Spleen (tissue), 7 donors: ENCODE data around the gene COL16A1.

Source experiments
- POLR2A ChIP-seq, 3 donors: fragments of 450-650 bp; IDR thresholded peaks; one replicate each; pipeline ENCODE4 v1.5.1; 2017; ENCODE audit warnings: antibody characterized with exemption in 3 of 3, mild to moderate bottlenecking in 1 of 3
- TF ChIP-seq, protein P1 (sequence below), 11 experiments: fragments of 200-600 bp in 7 of 11; fragments of 450-650 bp in 4 of 11; sonication (generic) in 4 of 11; IDR thresholded peaks in 8 of 11; conservative IDR thresholded peaks in 3 of 11; 1 replicate in 7 of 11; 2 replicates in 4 of 11; pipeline versions ENCODE4 v1.4.0 to v1.8.0; 2016 to 2021; ENCODE audit warnings: antibody characterized with exemption in 11 of 11, inconsistent platforms in 4 of 11, mild to moderate bottlenecking in 1 of 11
- donor health status: DM: no; HTN: no; CAD: no; lungs with moderate emphysema.
- donor health status: DM: no; HTN: no; CAD: no.
- donor health status: DM: no; HTN: no; CAD: no.

DNA sequence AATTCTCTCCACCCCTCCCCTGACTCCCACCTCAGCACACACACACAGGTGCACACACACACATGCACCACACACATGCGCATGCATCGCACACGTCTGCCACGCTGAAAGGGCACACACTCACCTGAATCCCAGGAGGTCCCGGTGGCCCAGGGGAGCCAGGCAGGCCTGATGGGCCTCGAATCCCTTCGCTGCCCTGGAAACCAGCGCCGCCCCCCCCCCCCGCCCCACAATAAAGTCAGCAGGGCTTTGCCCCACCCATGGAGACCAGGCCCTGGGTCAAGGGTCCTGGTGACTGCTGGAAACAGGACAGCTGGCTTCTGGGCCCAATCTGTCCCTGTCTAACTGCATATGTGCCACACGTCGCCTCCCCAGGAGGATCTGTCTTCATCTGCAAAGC, 41.4 kb downstream of the COL16A1 start:
- no peak for TF ChIP-seq POLR2A (IDR thresholded peaks at IDR 0.05)
- TF ChIP-seq, protein P1, sequence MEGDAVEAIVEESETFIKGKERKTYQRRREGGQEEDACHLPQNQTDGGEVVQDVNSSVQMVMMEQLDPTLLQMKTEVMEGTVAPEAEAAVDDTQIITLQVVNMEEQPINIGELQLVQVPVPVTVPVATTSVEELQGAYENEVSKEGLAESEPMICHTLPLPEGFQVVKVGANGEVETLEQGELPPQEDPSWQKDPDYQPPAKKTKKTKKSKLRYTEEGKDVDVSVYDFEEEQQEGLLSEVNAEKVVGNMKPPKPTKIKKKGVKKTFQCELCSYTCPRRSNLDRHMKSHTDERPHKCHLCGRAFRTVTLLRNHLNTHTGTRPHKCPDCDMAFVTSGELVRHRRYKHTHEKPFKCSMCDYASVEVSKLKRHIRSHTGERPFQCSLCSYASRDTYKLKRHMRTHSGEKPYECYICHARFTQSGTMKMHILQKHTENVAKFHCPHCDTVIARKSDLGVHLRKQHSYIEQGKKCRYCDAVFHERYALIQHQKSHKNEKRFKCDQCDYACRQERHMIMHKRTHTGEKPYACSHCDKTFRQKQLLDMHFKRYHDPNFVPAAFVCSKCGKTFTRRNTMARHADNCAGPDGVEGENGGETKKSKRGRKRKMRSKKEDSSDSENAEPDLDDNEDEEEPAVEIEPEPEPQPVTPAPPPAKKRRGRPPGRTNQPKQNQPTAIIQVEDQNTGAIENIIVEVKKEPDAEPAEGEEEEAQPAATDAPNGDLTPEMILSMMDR (IDR thresholded peaks at IDR 0.05 in 8 of 11, conservative IDR thresholded peaks at IDR 0.05 in 3 of 11) = no peak
